ENCODE results near the gene CCNDBP1.
"Not testable (repeated sequence)": the region's sequence is repeated elsewhere in the genome, so short reads cannot be mapped to it uniquely, and the experiment has no call there.

The CCNDBP1 gene, protein sequence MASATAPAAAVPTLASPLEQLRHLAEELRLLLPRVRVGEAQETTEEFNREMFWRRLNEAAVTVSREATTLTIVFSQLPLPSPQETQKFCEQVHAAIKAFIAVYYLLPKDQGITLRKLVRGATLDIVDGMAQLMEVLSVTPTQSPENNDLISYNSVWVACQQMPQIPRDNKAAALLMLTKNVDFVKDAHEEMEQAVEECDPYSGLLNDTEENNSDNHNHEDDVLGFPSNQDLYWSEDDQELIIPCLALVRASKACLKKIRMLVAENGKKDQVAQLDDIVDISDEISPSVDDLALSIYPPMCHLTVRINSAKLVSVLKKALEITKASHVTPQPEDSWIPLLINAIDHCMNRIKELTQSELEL
- total RNA-seq, result 53.8 to 104 (median 85.1) reads per million in 4 donors

DNA sequence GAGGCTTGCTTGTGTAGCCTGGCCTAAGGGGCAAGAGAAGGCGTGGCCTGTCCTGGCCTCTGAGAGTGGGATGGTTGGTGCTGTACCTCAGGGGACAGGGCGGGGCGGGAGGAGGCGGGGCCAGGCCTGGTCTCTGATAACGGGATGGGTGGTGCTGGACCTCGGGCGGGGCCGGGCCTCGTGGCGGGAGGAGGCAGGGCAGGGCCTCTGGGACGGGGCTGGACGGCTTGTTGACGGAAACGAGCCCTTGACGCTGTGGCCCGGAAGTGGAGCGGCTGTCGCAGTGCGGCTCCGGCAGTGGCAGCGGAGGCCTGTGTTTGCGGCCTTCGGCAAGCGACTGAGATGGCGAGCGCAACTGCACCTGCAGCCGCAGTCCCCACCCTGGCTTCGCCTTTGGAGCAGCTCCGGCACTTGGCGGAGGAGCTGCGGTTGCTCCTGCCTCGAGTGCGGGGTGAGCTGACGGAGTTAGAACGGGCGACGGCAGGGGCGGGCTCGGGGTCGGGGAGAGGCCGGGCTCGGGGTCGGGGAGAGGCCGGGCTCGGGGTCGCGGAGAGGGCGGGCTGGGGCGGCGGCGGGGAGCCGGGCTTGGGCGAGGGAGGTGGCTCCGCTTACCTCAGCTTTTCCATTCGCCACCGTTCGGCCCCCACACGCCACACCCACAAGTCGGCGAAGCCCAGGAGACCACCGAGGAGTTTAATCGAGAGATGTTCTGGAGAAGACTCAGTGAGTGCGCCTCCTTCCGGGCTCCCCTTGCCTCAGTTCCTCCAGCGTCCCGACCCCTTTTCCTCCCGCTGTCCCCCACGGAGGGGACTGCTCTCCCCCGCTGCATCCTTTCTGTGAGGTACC lies at the start of gene CCNDBP1:
TSS of gene CCNDBP1 (plus strand) at position 247 of the 846 bp plus-strand sequence. CDS start at position 343, 96 bp downstream.
- DNase-seq, result peak; percentile 75 to 95 (median 79)

DNA sequence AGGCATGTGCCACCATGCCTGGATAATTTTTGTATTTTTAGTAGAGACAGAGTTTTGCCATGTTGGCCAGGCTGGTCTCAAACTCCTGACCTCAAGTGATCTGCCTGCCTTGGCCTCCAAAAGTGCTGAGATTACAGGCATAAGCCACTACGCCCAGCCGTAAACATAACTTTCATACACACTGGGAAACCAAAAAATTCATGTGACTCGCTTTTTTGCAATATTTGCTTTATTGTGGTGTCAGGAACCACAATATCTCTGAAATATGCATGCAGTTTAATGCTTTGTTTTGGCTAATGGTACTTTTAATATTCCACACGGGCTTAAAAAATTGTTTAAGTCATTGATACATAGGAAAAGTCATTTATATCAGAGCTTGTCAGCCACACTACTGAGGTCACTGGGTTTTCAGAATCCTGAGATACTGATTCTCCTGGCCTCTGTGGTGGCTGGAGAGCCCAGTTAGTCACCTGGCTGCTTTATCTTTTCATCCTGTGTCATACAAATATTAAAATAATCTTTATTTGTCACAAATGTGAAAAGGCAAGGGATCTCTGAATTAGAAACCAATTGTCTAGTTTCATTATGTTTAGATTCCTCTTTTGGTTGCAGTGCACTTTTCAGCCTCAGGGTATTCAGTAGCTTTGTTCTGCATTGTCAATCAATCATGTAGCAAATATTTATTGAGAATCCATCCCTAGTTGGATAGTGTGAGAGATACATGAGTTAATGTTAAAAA lies 41.8 kb upstream of the CCNDBP1 start:
- DNase-seq, result no peak

DNA sequence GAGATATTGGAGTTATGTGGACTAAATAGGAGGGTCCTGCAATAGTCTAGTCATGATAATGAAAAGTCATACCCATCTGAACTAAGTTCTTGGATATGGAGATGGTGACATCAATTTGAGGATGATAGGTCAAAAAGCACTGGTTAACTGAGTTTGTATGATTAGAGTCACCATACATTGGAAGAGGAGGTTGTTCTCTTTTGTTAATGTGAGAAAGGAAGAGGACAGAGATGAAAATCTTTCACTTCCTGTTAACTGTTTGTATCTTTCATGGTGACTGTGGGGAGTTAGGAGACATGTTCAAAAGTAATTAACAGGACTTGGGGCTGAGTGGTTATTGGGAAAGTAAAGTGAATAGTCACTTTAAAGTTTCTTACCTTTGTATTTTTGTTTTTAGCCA lies 40.7 kb upstream of the CCNDBP1 start:
- DNase-seq, result peak in 1 of 5 donors; percentile 27

DNA sequence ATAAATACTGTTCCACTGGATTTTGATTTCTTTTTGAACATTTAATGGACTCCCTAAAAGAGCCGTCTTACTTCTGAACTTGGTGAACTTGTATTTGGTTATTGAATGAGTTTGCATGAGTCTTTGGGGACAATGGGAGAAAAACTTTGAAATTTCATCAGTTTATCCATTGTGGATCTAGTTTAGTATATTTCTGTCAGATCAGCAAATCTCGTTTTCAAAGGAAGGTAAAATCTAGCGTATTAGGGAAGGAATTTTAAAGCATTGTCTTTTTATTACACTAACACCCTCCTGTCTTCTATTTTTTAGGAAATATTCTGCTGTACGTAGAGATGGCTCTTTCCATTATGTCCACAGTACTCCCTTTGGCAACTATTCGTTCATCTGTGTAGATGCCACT lies 39.0 kb upstream of the CCNDBP1 start:
- no peak for DNase-seq

DNA sequence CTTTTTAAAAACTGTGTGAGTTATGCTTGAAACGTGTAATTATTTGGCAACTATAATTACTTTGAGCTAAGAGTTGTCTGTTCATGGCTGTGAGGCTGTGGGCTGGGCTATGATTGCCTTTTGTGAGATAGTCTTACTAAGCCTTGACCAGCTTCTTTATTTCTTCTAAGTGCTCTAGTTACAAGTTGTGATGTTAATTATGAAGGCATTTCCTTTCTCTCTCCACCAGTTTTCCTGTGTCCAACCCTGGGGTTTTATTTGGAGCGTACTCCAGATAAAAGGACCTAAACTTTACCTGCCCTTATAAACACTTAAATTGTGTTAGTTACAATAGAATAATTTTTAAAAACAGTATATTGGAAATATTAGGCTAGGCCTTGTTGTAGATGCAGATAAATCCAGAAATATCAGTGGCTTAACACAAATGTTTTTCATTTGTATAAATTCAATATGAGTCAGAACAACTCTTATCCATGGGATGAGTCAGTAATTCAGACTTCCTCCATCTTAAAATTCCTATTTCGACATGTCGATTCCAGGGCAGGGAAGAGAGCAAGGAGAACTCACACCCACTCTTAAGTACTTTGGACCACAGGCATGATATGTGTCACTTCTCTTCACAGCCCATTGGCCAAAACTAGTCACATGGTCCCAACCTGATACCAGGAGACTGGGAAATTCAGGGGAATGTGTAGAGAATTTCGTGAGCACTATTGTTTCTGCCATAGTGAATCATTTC lies 34.8 kb upstream of the CCNDBP1 start:
- no peak for DNase-seq

DNA sequence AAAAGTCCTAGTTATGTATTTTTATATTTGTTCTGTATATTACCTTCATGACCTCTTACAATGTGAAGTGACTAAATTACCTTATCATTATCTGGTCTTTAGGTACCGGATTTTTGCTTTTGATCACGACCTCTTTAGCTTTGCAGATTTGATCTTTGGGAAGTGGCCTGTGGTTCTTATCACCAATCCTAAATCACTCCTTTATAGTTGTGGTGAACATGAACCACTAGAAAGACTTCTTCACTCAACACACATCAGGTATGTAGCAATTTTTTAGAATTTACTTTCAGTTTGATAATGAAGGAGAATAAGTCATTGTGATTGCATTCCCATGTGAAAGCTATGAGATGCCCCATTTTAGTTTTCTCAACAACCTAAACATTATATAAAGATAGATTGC lies 33.5 kb upstream of the CCNDBP1 start:
- peak in 1 of 5 donors; percentile 27 for DNase-seq

DNA sequence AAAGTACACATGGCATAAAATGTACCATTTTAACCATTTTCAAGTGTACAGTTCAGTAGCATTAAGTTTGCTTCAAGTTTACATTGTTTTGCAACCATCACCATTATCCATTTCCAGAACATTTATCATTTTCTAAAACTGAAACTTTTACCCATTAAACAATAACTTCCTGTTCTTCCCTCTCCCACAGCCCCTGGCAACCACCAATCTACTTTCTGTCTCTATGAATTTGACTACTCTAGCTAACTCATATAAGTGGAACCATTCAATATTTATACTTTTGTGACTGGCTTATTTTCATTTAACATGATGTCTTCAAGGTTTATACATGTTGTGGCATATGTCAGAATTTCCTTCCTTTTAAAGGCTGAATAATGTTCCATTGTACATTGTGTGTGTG lies 31.9 kb upstream of the CCNDBP1 start:
- DNase-seq, result no peak

DNA sequence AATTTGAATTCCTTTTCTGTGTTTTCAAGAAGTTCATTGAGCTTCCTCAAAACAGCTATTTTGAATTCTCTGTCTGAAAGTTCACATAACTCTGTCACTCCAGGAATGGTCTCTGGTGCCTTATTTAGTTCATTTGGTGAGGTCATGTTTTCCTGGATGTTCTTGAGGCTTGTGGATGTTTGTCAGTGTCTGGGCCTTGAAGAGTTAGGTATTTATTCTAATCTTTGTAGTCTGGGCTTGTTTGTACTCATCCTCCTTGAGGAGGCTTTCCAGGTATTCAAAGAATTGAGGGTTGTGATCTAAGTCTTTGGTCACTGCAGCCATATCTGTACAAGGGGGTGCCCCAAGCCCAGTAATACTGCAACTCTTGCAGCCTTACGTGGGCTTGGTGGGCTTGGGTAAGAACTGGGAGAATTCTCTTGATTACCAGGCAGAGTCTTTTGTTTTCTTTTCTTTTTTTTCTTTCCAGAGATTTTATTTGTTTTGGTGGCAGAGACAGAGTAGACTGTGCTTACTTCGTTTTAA lies 19.3 kb upstream of the CCNDBP1 start:
- DNase-seq, result no peak

DNA sequence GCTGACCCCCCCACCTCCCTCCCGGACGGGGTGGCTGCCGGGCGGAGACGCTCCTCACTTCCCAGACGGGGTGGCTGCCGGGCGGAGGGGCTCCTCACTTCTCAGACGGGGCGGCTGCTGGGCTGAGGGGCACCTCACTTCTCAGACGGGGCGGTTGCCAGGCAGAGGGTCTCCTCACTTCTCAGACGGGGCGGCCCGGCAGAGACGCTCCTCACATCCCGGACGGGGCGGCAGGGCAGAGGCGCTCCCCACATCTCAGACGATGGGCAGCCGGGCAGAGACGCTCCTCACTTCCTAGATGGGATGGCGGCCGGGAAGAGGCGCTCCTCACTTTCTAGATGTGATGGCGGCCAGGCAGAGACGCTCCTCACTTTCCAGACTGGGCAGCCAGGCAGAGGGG lies 17.9 kb upstream of the CCNDBP1 start:
- not testable (repeated sequence) for DNase-seq

DNA sequence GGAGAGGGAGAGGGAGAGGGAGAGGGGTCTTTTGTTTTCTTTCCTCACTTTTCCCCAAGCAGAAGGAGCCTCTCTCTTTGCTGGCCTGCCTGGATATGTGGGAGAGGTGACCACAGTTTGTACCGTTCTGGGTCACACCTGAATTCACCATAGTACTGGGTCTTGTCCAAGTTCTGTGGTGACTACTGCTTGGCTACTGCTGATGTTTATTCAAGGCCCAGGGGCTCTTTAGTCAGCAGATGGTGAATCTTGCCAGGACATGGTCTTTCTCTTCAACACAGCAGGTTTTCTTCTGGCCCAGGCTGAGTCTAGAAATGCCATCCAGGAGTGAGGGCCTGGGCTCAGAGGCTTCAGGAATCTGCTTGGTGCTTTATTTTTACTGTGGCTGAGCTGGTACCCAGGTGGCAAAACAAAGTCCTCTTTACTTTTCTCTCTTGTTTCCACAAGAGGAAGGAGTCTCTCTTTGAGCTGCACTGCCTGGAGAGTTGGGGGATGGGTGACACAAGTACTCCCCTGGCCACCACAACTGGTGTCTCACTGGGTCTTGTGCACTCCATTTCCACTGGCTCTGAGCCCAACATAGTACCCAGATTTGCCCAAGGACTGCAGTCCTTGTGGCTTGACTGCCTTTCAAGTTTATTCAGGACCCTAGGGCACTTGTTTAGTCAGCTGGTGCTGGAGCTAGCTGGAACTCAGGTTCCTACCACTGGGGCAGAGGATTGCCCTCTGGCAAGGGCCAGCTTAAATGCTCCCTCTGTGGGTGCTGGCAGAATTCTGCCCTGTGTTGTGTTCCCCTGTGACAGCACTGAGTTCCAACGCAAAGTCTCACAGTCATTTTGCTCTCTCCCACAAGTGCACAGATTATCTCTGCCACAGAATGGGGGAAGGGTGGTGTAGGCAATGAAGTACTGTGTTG lies 16.8 kb upstream of the CCNDBP1 start:
- no peak for DNase-seq

DNA sequence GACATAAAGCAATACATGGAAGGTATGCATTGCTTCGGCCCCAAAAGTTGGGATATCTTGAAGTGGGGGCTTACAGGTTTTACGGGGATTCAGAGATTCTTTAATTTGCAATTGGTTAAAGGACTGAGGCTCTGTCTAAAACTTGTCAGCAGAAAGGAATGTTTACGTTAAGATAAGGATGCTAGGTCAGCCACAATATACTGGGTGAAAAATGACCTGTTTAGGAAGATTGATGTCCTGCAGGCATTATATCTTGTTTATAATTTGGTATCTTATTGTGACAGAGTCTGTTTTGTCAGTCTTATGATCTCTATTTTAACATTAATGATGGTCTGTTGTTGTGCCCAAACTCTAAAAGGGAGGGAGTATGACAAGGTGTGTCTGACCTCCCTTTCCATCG lies 15.3 kb upstream of the CCNDBP1 start:
- DNase-seq, result no peak

DNA sequence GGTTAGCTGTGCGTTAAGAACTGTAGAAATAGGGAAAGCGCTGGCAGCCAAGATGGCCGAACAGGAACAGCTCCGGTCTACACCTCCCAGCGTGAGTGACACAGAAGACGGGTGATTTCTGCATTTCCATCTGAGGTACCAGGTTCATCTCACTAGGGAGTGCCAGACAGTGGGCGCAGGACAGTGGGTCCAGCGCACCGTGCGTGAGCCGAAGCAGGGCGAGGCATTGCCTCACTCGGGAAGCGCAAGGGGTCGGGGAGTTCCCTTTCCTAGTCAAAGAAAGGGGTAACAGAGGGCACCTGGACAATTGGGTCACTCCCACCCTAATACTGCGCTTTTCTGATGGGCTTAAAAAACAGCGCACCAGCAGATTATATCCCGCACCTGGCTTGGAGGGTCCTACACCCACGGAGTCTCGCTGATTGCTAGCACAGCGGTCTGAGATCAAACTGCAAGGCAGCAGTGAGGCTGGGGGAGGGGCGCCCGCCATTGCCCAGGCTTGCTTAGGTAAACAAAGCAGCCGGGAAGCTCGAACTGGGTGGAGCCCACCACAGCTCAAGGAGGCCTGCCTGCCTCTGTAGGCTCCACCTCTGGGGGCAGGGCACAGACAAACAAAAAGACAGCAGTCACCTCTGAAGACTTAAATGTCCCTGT lies 9.4 kb upstream of the CCNDBP1 start:
- DNase-seq, result not testable (repeated sequence)

DNA sequence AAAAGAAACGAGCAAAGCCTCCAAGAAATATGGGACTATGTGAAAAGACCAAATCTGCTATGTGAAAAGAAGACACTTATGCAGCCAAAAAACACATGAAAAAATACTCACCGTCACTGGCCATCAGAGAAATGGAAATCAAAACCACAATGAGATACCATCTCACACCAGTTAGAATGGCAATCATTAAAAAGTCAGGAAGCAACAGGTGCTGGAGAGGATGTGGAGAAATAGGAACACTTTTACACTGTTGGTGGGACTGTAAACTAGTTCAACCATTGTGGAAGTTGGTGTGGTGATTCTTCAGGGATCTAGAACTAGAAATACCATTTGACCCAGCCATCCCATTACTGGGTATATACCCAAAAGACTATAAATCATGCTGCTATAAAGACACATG lies 8.1 kb upstream of the CCNDBP1 start:
- not testable (repeated sequence) for DNase-seq

DNA sequence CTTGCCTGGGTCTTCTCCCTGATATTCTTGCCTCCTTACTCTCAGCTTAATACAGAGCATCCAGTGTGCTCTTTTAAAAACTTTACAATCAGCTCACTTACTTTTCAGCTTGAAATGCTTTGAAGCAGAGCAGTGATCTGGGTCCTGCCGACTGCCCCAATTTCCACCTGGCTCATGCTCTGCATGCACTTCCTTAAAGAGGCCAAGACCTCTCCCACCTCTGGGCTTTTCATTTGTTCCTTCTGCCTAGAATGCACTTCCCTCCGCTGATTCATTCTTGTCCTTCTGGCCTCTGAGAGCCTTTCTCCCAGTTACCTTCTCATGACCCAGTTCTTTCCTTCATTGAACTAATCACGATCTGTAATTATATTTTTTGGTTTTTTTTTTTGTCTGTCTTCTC lies 1.9 kb upstream of the CCNDBP1 start:
- DNase-seq, result no peak

DNA sequence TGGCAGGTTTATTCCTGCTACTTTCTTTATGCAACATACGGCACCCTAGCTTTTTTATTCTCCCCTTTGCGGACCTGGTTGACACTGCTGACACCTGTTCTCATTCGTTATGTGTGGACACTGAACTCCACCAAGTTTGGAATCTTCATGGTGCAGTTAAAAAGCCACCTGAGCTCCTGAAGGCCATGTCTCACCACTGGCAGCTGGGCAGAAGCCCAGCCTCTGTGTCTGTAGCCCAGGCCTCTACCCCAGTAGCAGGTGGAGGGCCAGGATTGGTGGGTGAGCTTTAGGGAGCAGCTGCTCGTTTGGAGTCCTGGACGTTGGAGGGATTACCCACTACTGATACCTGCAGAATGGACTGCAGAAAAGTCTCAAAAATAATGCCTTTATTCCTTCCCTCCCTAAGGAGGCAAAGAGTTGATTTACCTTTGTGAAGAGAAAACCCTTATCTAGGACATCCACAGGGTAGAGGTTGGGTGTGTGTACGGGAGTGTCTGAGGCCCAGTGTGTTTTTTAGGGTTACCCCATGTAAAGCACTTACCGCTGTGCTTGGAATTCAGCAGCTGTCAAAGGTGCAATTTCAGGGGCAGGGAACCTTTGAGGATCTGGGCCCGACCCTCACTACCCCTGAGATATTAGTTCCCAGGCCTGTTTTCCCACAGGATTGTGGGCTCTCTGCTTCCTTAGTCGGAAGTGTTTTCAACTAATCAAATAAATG lies 637 bp upstream of the CCNDBP1 start:
- DNase-seq, result no peak

DNA sequence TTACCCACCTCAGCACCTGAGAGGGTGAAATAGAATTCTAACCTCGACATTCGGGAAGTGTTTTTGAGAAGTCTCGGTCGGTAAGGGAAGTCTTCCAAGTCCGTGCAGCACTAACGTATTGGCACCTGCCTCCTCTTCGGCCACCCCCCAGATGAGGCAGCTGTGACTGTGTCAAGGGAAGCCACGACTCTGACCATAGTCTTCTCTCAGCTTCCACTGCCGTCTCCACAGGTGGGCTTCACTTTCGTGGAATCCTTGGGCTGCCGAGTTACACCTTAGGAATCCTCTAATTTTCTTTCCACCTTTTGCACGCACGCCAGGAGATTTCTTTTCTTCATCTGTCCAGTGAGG lies 775 bp downstream of the CCNDBP1 start:
- no peak for DNase-seq

DNA sequence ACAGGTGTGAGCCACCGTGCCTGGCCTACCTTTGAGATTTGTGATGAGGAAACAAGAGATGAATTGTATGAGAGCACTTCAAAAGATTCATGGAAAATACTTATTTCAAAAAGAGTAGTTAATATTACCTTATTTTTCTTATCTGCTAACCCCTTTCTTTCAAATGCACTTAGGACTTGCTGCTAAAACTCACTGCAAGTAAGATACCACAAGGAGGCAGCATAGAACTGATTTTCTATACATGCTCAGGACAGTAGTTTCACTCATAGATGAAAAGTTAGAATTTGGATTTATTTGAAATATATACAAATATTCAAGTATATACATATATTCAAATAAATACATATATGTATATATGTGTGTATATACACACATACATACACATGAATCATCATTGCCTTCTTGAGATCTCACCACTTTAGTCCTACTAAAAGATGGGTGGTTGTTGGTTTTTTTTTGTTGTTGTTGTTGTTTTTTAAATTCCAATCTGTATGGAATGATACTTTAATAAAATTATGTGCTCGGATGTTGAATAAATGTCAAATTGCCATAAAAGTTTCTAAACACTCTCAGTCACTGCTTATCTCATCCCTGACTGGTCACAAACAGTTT lies 2.4 kb downstream of the CCNDBP1 start:
- DNase-seq, result peak in 1 of 5 donors; percentile 56

DNA sequence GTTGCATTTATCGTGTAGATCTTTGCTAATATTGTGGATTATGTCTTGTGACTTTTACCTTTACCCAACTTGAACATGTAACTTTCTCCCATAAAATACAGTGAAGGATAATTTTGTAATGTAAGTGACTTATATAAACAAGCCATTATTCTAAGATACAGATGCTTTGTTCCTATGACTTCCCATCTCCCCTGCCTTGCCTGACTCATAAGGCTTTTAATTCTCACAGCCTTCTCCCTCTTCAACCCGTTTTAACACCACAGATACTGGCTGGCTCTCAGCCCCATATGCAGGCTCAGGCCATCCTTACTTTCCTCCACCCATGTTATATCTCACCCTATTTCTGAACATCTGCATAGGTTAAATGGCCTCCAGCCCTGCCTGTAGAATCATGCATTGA lies 4.1 kb downstream of the CCNDBP1 start:
- DNase-seq, result no peak

DNA sequence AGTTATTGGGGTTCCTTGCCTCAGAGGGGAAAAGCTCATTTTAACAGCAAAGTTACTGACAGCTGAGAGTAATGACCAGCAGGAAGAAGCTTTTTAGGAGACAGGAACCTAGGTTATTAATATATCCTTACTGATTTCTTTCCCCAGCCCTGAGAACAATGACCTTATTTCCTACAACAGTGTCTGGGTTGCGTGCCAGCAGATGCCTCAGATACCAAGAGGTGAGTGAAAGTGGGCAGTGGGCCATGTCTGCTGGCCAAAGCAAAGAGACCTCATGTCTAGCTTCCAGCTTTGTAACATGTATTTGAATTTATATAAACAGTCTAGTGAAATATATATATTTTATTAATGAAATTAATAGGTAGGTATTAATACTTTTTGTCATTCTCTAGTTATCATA lies 5.0 kb downstream of the CCNDBP1 start:
- no peak for DNase-seq

DNA sequence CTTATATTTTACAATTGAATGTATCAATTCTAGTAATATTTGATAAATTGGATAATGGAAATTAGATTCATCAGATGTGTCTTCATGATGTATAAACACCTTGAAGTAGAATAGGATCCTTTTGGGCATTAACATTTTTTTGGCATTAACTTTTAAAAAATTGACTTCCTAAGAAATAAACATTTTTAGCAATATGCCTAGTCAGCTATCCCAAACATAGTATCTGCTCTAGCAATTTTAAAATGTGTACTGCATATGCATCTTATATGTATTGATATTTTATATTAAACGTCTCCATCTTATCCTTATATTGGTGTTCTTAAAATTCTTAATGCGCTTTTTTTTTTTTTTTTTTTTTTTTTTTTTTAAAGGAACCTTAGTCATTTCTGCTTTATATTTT lies 8.5 kb downstream of the CCNDBP1 start:
- no peak for DNase-seq
